Right ventricle myocardium inferior (tissue), 1 donor: ENCODE data around the gene MZB1. TPM values are rescaled to one million over a fixed set of nuclear protein-coding genes. Genes with fewer than 3 reads are reported as not detected.

Experiments used
- ATAC-seq: fragments of 200-7000 bp; cut with Tn5 transposase; one replicate; pipeline ENCODE4 v1.9.1; 2020; ENCODE audit warnings: mild to moderate bottlenecking, moderate library complexity
- DNase-seq: peaks from one replicate; pipeline ENCODE4 v3.0.0; 2021; ENCODE audit errors: missing footprints
- intact Hi-C: fragments of 100-400 bp; cut with DNase I; formaldehyde crosslinking; loops from one replicate; pipeline ENCODE4 v1.11.0; 2022
- total RNA-seq: library from RNA; stranded (reverse); fragmentation: NEBNext Ultra II Directional; extraction: Animal tissue kit (Norgen Biotek cat#: 25700); gene quantifications from one replicate; pipeline ENCODE4 v1.2.1, GENCODE V29; 2021
- donor health status: DM: no; HTN: yes; CAD: no; lungs with severe emphysema.

Gene MZB1
- total RNA-seq, 1 donor from 2014 or later, result 1.2 TPM

DNA sequence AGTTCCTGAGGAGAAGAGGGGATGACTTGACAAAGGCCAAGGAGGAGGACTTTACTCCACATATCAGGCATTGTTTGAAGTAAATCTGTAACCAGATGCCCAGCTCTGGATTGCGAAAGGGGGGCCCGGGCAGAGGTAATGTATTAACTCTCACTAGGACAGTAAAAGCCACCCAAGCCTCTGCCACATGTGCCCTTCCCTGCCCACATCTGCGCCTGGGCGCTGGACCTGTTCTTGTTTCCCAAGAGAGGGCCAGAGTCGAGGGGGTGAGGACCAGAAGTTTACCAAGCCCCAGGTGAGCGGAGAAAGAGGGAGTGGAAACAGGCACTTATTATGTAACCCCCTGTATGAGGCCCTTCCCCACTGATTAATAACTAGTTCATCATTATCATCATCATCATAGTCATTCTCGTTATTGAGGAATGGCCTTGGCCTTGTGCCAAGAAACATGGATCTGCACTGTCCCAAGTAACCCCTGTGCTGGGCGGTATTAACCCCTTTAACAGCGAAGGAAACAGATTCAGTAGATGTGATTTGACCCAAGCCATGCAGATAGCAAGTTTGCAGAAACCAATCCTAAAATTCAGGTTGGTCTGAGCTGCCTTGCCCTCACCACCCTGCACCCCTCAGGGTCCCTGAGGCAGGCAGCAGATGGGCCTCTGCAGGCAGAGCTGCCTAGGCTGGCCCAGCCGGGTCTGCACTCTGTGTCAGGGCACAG is 6.3 kb downstream of the MZB1 start, which contains the start of gene SLC23A1:
TSS of gene SLC23A1 (minus strand) at position 23 of the 718 bp plus-strand sequence. CDS start 44 bp downstream, outside the sequence.
- ATAC-seq, result no peak
- intact Hi-C loops, result no loop called here
- no peak for DNase-seq

DNA sequence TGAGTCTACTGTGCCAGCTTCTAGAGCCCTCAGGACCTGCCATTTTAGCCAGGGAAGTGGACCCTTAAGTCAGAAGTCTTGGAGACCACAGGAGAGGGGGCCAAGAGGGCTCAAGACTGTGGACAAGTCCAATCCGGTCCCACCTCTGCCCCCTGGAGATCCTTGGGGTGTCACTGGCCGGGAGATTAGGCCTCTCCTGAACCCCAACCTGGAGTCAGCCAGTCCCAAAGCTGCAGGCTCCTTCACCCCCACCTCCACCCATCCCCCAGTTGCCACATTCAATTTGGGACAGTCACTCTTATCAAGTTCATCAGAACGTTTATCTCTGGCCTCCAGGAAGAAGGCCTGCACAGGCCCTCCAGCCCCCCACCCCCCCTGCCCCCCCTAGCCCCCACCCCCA is 6.9 kb downstream of the MZB1 start:
- intact Hi-C loops, result no loop called here
- DNase-seq (no peak), ATAC-seq (no peak)

- intact Hi-C loops, result no loop called here
- no peak for ATAC-seq
- no peak for DNase-seq
Measured at GRCh38 chr5:139381837-139382761, 7.6 kb downstream of the MZB1 start.

GRCh38 chr5:139379626-139380449 is 9.9 kb downstream of the MZB1 start:
- peak; percentile 59 for DNase-seq
- ATAC-seq, result no peak
- intact Hi-C loops, result no loop called here

DNA sequence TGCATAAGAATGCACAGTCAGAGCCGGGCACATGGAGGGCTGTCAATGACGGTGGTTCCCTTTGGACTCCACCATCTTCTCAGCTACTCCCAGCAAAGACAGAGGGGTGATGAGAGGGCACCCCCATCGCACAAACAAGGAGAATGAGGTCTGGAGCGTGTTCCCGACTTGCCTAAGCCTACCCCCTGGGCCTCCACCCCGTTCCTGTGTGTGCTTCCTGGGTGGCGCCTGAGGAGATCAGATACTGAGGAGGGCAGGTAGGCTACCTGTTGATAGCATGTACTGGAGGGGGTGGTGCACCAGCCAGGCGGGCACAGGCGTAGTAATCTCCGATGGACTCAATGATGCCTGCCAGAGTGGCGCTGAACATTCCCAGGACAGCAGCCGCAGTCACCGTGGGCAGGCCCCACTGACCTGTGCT is 10.8 kb downstream of the MZB1 start:
- DNase-seq (peak; percentile 58), ATAC-seq (no peak)
- intact Hi-C loops, result no loop called here

DNA sequence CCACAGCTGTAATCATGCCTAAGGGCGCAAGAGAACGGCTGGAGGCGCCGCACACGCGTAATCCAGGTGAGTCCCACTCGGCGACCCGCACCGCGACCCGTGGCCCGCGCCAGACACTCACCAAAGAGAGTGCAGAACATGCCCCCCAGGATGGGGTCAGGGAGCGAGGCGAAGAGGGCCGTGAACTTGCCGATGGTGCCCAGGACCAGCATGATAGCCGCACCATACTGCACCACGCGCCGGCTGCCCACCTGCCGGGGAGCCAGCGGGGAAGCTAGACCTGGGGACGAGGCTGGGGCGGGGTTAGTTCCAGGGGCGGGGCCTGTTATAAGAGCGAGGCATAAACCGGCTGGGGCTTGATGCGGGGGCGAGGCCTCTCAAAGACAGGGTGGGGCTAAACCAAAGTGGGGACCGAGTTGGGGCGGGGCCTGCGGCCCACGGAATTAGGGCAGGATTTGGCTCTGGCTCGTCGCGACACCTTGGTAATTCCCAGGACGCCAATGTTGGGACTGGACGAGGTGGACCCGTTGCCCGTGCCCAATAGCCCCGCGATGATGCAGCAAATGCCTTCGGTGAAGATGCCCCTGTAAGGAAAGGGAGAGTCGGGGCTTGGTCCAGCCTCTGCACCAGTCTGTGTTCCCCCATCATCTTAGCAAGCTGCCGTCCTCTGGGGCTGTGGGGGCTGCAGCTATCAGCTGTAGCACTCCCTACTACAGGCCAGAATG is 11.4 kb downstream of the MZB1 start:
- DNase-seq (no peak), ATAC-seq (no peak)
- intact Hi-C loops, result no loop called here

DNA sequence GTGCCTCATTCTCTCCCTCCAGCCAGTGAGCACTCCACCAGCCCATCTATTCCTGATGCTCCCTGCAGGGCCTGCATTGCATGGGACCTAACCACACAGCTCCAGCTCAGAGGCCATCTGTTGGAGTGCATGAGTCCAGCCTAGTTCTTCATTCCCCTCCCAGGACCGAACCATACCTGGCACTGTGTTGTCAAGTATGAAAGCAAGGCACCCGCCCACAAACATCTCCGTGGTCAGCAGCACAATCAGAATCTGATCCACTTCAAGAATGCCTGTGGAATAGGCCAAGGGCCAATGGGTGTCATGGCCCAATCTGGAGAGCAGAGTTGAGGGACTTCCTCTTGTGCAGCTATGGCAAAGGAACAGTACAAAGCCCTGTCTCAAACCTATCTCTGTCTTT is 12.5 kb downstream of the MZB1 start:
- no peak for DNase-seq
- intact Hi-C loops, result no loop called here
- ATAC-seq, result no peak

- intact Hi-C loops, result no loop called here
- DNase-seq, result no peak
- ATAC-seq, result no peak
Measured at GRCh38 chr5:139376364-139376763, 13.3 kb downstream of the MZB1 start.

- intact Hi-C loops, result no loop called here
- DNase-seq (no peak), ATAC-seq (no peak)
Measured at GRCh38 chr5:139374909-139375308, 14.8 kb downstream of the MZB1 start.

DNA sequence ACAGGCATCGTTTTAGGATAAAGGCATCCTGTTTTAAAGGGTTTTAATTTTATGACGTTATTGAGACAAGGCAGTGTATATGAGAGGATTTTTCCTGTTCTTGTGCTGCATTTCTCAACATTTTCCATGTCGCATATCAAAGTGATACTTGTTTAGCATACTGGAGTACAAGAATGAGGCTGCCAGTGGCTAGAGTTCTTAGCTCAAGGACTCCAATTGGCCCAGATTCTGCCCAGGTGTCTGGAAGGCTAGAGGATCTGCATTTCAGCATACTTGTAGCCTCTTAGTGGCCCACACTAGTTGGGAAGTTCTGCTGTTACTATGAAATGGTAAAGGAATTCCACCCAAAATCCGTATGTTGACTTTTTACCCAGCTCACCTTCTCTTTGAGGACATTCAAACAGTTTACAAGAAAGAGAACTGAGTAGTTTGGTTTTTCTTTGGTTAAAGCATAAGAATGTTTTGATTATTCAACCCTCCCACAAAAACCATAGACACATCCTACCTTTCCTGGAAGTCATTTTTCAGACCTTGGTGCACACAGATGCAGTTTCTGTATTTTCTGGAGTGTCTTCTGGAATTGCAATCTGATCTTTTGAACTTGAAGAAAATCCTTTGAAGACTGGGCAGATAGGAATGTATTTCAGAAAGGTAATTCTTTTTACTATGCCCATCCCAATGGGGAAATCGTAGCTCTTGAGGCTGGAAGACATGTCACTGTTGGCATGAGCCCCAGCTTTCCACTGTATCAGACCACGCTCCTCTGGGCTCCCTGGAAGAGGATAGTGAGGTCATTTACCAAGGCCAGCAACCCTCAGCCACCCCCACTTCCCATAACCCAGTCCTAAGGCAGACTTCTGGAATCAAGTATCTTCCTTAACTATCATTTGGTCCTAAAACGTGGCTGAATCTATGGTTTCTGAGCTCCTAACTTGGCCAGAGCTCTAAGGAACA is 18.0 kb downstream of the MZB1 start:
- intact Hi-C loops, result loop anchor here (2.0 kb wide), 1 partner anchor 19 kb away; no protein-coding TSS in a partner anchor
- ATAC-seq (peak; percentile 23), DNase-seq (no peak)

GRCh38 chr5:139369181-139369580 is 20.5 kb downstream of the MZB1 start:
- intact Hi-C loops, result no loop called here
- DNase-seq, result no peak
- no peak for ATAC-seq

- no peak for ATAC-seq
- no peak for DNase-seq
- intact Hi-C loops, result no loop called here
Measured at GRCh38 chr5:139368613-139369012, 21.1 kb downstream of the MZB1 start.

- ATAC-seq, result no peak
- no peak for DNase-seq
- intact Hi-C loops, result no loop called here
Measured at GRCh38 chr5:139364466-139364865, 25.2 kb downstream of the MZB1 start.

- no peak for ATAC-seq
- intact Hi-C loops, result no loop called here
Measured at GRCh38 chr5:139363937-139364336, 25.8 kb downstream of the MZB1 start.

DNA sequence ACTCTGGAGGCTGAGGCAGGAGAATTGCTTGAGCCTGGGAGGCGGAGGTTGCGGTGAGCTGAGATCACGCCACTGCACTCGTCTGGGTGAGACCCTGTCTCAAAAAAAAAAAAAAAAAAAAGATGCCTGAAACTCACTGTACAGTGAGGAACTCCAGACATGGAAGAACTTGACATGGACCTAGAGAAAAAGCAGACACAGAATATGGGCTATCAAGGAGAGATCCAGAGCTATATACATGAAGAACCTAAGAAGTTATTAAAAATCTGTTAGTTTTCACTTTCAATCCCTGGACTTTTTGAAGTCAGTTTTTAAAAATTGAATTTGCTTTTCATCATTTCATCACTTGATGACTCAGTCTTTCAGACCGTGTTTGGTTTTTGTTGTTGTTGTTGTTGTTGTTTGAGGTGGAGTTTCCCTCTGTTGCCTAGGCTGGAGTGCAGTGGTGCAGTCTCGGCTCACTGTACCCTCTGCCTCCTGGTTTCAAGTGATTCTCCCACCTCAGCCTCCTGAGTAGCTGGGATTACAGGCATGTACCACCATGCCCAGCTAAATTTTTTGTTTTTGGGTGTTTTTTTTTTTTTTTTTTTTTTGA is 27.8 kb downstream of the MZB1 start:
- DNase-seq (no peak), ATAC-seq (no peak)
- intact Hi-C loops, result no loop called here

More at GRCh38 chr5:139363937-139364336, 25.8 kb downstream of the MZB1 start:
- DNase-seq, result no peak

DNA sequence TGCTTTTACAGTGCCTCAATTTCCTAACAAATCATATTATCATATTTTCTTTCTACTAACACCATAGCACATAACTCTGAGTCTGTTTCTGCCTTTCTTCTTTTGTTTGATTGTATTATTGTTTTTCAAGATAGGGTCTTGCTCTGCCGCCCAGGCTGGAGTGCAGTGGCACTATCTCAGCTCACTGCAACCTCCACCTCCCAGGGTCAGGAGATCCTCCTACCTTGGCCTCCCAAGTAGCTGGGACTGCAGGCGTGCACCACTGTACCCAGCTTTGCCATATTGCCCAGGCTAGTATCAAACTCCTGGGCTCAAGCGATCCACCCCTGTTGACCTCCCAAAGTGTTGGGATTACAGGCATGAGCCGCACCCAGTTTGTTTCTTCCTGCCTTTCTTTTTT is 29.3 kb downstream of the MZB1 start:
- intact Hi-C loops, result no loop called here
- no peak for DNase-seq
- no peak for ATAC-seq

- ATAC-seq (no peak), DNase-seq (no peak)
- intact Hi-C loops, result no loop called here
Measured at GRCh38 chr5:139358064-139358463, 31.6 kb downstream of the MZB1 start.
